Measurements from ENCODE around the gene RNF34.

GRCh38 chr12:121430833-121431415 is 31.0 kb downstream of the RNF34 start:
- TF ChIP-seq YY1 (IDR thresholded peaks at IDR 0.05; ENCODE audit: insufficient read depth, insufficient read length) = no peak
- no peak for TF ChIP-seq SUZ12 (IDR thresholded peaks at IDR 0.05; ENCODE audit: extremely low read depth, insufficient read depth, insufficient read length)
